Myometrial cell (primary cell): ENCODE results near the gene LBHD2. TPM values are rescaled to one million over a fixed set of nuclear protein-coding genes. Genes with fewer than 3 reads are reported as not detected.

ENCODE experiments used
- total RNA-seq: library from RNA; depleted of rRNA; stranded (reverse); fragments of >200 nt; gene quantifications from 2 replicates; pipeline ENCODE4 v1.2.3, GENCODE V29; 2015

The LBHD2 gene
- total RNA-seq = not detected in 2 replicates

GRCh38 chr14:103084021-103084919 lies at the start of gene LBHD2:
Gene LBHD2 (plus strand): TSS chr14:103084210. CDS start chr14:103086013, 1,803 bp downstream.

DNA sequence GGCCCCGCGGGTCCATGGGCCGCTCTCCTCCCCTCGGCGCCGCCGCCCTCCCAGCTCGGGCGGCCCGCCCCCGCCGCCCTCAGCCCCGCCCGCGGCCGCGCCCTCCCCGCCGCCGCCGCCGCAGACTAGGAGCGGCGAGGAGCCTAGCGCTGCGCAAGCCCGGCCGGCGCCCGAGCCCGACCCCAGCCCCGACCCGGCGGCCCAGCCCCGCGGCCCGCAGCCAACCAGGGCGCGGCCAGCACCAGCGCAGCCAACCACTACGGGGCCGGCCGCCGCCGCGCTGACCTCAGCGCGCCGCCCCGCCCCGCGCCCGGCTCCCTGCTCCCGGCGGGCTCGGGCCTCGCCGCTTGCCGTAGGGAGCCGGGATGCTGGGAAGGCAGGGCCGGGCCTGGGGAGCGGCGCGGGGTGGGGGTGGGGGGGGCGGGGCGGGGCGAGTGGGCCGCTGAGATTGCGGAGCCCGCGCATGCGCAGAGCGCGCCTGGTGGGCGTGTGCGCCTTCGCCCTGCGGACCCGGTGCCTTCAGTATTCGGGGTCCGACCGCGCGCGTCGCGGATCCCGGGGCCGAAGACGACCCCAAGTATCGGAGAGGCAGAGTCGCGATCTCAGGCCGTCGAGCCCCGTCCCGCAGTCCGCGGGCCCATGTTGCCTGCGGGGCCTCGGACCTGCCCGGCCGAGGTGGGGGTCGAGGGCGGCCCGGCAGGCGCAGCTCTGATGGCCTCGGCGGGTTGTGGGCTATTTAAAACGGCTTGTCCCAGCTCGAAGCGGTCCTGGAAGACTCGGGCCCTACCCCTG lies 26.4 kb upstream of the LBHD2 start, which contains the start of gene CDC42BPB:
Gene CDC42BPB (minus strand): TSS at position 178 of the 792 bp plus-strand sequence. CDS start 376 bp downstream, outside the sequence.

GRCh38 chr14:103094406-103095209 lies 10.6 kb downstream of the LBHD2 start, which contains the start of gene EXOC3L4:
Gene EXOC3L4 (plus strand): TSS chr14:103094725. CDS start chr14:103100220, 5,495 bp downstream.

DNA sequence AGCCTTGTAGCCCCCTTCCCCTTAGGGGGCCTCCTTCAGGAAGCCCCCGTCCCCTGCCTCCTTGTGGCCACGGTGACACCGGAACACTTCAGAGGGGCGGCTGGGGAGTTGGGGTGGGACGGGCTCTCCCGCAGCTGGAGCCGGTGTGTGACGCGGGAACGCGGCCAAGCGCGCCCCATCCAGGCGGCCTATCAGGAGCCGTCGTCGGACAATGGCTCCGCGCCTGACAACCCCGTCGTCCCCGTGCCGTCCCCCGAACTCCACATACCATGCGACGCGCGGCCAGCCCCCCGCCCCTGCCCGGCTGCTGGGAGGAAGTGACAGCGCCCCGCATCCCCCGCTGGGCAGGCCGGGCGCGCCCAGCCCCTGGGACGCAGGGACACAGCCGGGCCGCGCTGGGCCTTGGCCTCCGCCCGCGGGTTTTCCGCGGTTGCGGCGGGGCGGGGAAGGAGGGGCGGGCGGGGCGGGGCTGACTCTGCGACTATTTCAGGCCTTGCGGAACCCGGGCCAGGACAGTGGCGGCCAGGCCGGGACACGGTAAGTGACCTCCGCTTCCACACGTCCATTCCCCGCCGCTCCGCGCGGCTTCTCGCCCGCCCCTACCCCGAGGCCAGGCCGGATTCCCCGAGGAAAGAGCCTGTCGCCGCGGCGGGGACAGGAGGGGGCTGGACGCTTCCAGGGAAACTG lies 39.1 kb downstream of the LBHD2 start, which contains the start of gene TNFAIP2:
Gene TNFAIP2 (plus strand): TSS at position 515 of the 687 bp plus-strand sequence. CDS start 2,997 bp downstream, outside the sequence.

Other genes with a start within 250 kb of the LBHD2 start
- not detected in 2 replicates for gene AMN, start 161.5 kb upstream of the LBHD2 start, total RNA-seq
- gene CDC42BPB, start 26.7 kb upstream of the LBHD2 start, total RNA-seq = 86.2 and 93.2 TPM in 2 replicates
- gene EXOC3L4, start 10.5 kb downstream of the LBHD2 start, total RNA-seq = not detected in 2 replicates
- 45.6 and 57.4 TPM in 2 replicates for gene TNFAIP2, start 39.3 kb downstream of the LBHD2 start, total RNA-seq